Tibial nerve (tissue), 4 donors: ENCODE results near the gene CREB3L4.

Experiments
- CTCF ChIP-seq, 5 experiments: fragments of 200-600 bp in 3 of 5; fragments of 450-650 bp in 2 of 5; sonication (generic) in 3 of 5; IDR thresholded peaks; one replicate each; pipeline ENCODE4 v1.5.1; 2016 to 2019; ENCODE audit warnings: antibody characterized with exemption in 5 of 5, mild to moderate bottlenecking in 3 of 5, moderate library complexity in 2 of 5
- EP300 ChIP-seq, 2 donors: sonication (generic); formaldehyde crosslinking; IDR thresholded peaks; one replicate each; pipeline ENCODE4 v1.6.1; 2017; ENCODE audit warnings: antibody characterized with exemption in 2 of 2, mild to moderate bottlenecking in 1 of 2
- POLR2A ChIP-seq, 2 donors: fragments of 450-650 bp; IDR thresholded peaks; one replicate each; pipeline ENCODE4 v1.6.1; 2017; ENCODE audit warnings: antibody characterized with exemption in 2 of 2, mild to moderate bottlenecking in 2 of 2, moderate library complexity in 2 of 2

- TF ChIP-seq POLR2A (IDR thresholded peaks at IDR 0.05), result no peak
- no peak for TF ChIP-seq CTCF (IDR thresholded peaks at IDR 0.05)
- TF ChIP-seq EP300 (IDR thresholded peaks at IDR 0.05), result no peak
Observed at GRCh38 chr1:153961421-153961820, 6.3 kb upstream of the CREB3L4 start.
